GM21737 (cell line): ENCODE data around the gene AADACL3.
"Not testable (repeated sequence)": the region's sequence is repeated elsewhere in the genome, so short reads cannot be mapped to it uniquely, and the experiment has no call there.

Experiments used
- ATAC-seq: cut with Tn5 transposase; IDR thresholded peaks from one replicate; pipeline ENCODE4 v1.9.1; 2021; ENCODE audit warnings: mild to moderate bottlenecking, moderate library complexity; ENCODE audit not compliant: unreplicated experiment

Gene AADACL3

GRCh38 chr1:12715896-12716437 is at the start of gene AADACL3:
Gene AADACL3, plus strand, starts transcription at chr1:12716110. Its CDS starts 67 bp downstream, at chr1:12716177.
- no peak for ATAC-seq

DNA sequence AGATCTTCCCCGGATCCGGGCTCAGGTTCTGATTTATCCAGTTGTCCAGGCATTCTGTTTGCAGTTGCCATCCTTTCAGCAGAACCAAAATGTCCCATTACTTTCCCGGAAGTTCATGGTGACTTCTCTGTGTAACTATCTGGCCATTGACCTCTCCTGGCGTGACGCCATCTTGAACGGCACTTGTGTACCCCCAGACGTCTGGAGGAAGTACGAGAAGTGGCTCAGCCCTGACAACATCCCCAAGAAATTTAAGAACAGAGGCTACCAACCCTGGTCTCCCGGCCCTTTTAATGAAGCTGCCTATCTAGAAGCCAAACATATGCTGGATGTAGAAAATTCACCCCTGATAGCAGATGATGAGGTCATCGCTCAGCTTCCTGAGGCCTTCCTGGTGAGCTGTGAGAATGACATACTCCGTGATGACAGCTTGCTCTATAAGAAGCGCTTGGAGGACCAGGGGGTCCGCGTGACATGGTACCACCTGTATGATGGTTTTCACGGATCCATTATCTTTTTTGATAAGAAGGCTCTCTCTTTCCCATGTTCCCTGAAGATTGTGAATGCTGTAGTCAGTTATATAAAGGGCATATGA is 49.7 kb upstream of the AADACL3 start:
- ATAC-seq, result no peak

- ATAC-seq, result no peak
These were observed 46.3 kb upstream of the AADACL3 start for GRCh38 chr1:12669529-12670068.

GRCh38 chr1:12674358-12674757 is 41.6 kb upstream of the AADACL3 start:
- no peak for ATAC-seq

GRCh38 chr1:12676122-12676521 is 39.8 kb upstream of the AADACL3 start:
- ATAC-seq, result not testable (repeated sequence)

- ATAC-seq, result no peak
These were observed 38.3 kb upstream of the AADACL3 start for GRCh38 chr1:12677565-12677964.

GRCh38 chr1:12678350-12678749 is 37.6 kb upstream of the AADACL3 start:
- ATAC-seq, result no peak

DNA sequence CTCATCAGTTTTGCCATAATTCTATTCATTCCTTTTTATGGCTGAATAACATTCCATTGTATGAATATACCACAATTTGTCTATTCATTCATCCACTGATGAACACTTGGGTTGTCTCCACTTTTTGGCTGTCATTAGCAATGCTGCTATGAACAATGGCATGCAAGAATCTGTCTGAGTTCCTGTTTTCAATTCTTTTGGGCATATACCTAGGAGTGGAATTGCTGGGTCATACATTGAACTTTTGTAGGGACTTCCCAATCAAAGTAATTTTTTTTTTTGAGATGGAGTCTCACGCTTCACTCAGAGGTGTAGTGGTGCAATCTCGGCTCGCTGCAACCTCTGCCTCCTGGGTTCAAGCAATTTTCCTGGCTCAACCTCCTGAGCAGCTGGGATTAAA is 37.1 kb upstream of the AADACL3 start:
- no peak for ATAC-seq

GRCh38 chr1:12690156-12690555 is 25.8 kb upstream of the AADACL3 start:
- ATAC-seq, result no peak

DNA sequence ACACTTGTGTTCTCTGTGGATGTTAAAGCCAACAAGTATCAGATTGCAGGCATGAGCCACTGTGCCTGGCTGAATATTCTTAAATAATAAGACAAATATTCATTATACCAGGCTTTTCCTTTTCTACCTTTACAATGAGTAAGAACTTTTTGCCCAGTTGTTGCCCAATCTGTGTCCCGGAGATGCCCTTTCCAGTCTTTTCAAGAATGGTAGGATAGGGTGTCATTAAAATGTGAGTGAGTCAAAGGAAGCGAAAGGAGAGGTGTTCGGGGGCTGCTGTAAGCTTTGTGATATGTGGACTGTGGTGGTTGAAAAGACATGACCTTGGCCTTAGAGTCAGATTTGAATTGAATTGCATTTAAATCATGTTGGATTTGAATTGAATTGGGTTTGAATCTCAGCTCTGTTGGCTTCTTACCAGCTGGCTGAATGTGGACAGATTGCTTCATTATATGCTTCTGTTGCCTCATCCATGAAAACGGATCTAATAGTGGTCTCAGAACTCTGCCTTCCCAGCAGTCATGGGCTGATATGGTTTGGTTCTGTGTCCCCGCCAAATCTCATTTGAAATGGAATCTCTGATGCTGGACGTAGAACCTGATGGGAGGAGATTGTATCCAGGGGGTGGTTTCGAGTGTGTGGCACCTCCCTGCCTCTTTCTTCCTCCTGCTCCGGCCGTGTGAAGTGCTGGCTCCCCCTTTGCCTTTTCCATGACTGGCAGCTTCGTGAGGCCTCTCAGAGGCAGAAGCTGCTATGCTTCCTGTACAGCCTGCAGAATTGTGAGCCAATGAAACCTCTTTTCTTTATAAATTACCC is 22.7 kb upstream of the AADACL3 start:
- ATAC-seq, result no peak

DNA sequence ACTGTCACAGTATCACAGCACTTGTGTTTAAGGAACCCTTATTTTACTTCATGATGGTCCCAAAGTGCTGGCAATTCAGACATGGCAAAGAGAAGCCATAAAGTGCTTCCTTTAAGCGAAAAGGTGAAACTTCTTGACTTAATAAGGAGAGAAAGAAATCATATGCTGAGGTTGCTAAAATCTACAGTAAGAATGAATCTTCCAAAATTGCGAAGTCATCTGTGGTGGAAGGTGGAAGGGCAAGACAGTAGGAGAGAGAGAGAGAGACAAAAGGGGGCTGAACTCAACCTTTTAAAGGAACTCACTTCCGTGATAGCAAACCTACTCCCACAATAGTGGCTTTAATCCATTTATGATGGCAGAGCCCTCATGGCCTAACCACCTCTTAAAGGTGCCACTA is 19.3 kb upstream of the AADACL3 start:
- no peak for ATAC-seq

- ATAC-seq, result no peak
These were observed 18.5 kb upstream of the AADACL3 start for GRCh38 chr1:12697397-12697796.

- no peak for ATAC-seq
These were observed 12.0 kb upstream of the AADACL3 start for GRCh38 chr1:12703821-12704451.

GRCh38 chr1:12706061-12706460 is 9.8 kb upstream of the AADACL3 start:
- no peak for ATAC-seq

DNA sequence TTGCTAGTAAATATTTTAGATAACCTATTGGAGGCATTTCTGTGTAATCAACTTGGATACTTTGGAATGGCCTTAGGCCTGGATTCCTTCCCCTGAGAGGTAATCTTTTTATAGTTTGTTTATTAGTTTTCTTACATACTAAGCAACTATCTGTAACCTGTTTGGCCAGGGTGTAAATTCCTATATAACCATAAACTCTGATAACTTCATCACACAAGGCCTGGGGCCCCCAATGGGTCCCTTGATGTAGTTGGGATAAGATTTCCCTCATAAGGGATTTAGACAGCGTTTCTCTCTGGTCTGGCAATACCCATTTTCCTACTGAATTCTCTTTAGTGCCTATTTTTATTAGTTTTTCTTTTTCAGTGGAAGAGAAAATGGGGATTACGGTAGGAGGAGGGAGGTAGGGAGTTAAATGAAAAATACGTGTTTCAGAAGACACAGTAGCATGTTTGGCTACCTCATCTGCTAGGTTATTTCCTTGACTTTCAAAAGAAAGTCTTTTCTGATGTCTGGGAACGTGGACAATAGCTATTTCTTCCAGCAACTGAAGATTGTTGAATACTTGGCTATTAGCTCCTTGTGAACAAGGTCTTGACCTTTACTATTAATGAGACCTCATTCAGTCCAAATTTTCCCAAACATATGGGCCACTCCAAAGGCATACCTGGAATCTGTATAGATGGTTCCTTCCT is 7.4 kb upstream of the AADACL3 start:
- ATAC-seq, result no peak

DNA sequence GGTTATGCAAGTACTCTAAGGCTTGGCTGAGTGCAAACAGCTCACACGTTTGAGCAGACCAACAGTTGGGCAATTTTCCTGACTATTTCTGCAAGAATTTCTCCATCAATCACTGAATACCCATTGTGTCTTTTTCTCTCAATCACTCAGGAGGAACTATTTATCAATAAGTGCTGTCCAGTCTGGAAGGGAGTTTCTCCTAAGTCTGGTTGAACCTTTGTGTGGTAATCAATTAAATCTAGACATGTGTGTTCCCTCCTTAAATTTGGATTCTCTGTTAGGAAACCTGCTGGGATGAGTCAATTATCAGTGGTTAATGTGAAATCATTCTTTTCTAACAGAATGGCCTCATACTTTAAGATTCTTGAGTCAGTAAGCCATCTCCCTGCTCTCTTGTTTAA is 6.8 kb upstream of the AADACL3 start:
- no peak for ATAC-seq

DNA sequence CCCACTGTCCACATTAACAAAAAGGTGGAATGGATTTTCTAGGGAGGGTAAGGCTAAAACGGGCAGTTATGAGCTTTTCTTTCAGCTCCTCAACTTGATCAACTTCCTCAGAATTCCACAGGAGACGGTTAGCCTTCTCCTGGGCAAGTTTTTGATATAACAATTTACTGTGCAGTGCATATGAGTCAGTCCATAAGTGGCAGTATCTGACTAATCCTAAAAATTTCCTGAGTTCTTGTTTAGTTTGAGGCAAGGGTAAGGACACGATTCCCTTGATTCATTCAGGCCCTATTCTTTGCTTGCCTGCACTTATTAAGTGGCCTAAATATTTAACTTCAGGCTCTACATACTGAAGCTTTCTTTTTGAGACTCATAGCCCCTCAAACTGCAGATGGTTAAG is 6.2 kb upstream of the AADACL3 start:
- no peak for ATAC-seq

DNA sequence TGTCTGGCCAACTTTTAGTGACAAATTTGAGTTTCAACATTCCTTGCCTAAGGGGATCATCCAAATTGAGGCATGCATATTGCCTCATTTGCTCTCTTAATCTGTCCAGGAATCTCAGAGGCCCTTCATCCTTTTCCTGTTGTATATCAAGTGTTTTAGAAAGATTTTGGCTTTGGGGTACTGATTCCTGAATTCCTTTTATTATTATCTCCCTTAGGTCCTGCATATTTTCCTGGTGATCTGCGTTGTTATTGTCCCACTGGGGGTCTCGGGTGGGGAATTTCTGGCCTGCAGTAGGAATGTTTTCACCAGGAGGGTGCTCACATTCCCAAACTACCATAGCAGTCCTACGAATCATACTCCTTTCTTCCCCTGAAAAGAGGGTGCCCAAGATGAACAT is 4.4 kb upstream of the AADACL3 start:
- ATAC-seq, result no peak

DNA sequence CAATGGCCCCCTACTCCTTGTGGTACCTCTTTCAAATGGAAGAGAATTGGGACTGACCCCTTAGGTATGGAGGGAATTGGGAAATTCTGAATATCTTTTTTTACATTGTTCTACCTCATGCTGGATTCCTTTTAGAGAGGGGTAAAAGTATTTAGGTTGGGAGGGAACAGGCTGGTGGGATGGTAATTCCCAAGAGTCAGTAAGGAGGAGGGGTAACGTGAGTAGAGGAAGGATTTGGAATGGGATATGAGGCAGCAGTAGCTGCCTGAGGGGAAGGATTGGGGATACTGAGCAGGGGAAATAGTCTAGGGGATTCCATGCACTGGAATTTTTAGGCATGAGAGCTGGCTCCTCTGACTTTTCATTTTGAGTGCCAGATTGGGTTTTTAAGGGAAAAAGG is 3.8 kb upstream of the AADACL3 start:
- ATAC-seq, result no peak

- no peak for ATAC-seq
These were observed 3.0 kb upstream of the AADACL3 start for GRCh38 chr1:12712929-12713328.

- not testable (repeated sequence) for ATAC-seq
These were observed 2.3 kb upstream of the AADACL3 start for GRCh38 chr1:12713651-12714050.
